SK-N-SH (cell line): ENCODE measurements around the gene HSPBAP1. TPM values are rescaled to one million over a fixed set of nuclear protein-coding genes. Genes with fewer than 3 reads are reported as not detected.
A peak's percentile ranks its signal among the peaks of the same experiment; 100 is the strongest.

Experiments used
- CTCF ChIA-PET: fragments of 300-600, 350-600 bp; formaldehyde crosslinking; extraction: SDS; loops from one replicate; lab custom pipeline; 2021; lab: Yijun Ruan, JAX
- POLR2A ChIA-PET: fragments of 350-600 bp; sonication (Branson Sonifier 250); formaldehyde crosslinking; extraction: SDS; loops from one replicate; lab custom pipeline; 2020; ENCODE audit warnings: antibody characterized with exemption, inconsistent platforms; lab: Yijun Ruan, JAX
- DNase-seq: peaks from one replicate; pipeline ENCODE4 v3.0.0; 2012
- H2AFZ ChIP-seq: fragments of 200-600 bp; sonication (generic); 2 replicates; pipeline ENCODE4 v1.8.1; 2016; ENCODE audit warnings: antibody characterized with exemption, mild to moderate bottlenecking, low read depth
- H3F3A ChIP-seq: fragments of 200-600 bp; sonication (generic); replicated peaks from 2 replicates; pipeline ENCODE3; 2016; ENCODE audit warnings: antibody characterized with exemption, mild to moderate bottlenecking; ENCODE audit not compliant: insufficient read depth
- H3K27ac ChIP-seq, 2 experiments: fragments of 200-500 bp in 1 of 2; fragments of 200-600 bp in 1 of 2; sonication (Bioruptor generic) in 1 of 2; sonication (generic), shearing (Covaris generic) in 1 of 2; 2 replicates each; pipeline versions ENCODE4 v1.5.1 to v1.6.1; 2014 to 2016; ENCODE audit warnings: low read depth in 2 of 2, inconsistent platforms in 1 of 2, low read length in 1 of 2, mild to moderate bottlenecking in 1 of 2, mixed read lengths in 1 of 2
- H3K27me3 ChIP-seq: fragments of 200-600 bp; sonication (generic), shearing (Covaris generic); 2 replicates; pipeline ENCODE4 v1.6.1; 2016; ENCODE audit warnings: mixed run types; ENCODE audit not compliant: insufficient read depth
- H3K36me3 ChIP-seq, 2 experiments: fragments of 200-500 bp in 1 of 2; fragments of 200-600 bp in 1 of 2; sonication (Bioruptor generic) in 1 of 2; sonication (generic) in 1 of 2; replicated peaks in 1 of 2; 2 replicates each; pipeline versions ENCODE3 to v1.5.1; 2014 to 2016; ENCODE audit warnings: low read length in 1 of 2, mild to moderate bottlenecking in 1 of 2; ENCODE audit not compliant: insufficient read depth in 2 of 2, control insufficient read depth in 1 of 2
- H3K4me1 ChIP-seq, 2 experiments: fragments of 200-500 bp in 1 of 2; fragments of 200-600 bp in 1 of 2; sonication (Bioruptor generic) in 1 of 2; sonication (generic), shearing (Covaris generic) in 1 of 2; 2 replicates each; pipeline versions ENCODE4 v1.5.1 to v1.6.1; 2014 to 2016; ENCODE audit warnings: low read depth in 1 of 2, low read length in 1 of 2, mixed run types in 1 of 2; ENCODE audit not compliant: insufficient read depth in 2 of 2, control insufficient read depth in 1 of 2
- H3K4me2 ChIP-seq: fragments of 200-600 bp; sonication (generic), shearing (Covaris generic); 2 replicates; pipeline ENCODE4 v1.6.1; 2017; ENCODE audit warnings: mixed run types
- H3K4me3 ChIP-seq, 2 experiments: fragments of 200-500 bp in 1 of 2; fragments of 200-600 bp in 1 of 2; sonication (Bioruptor generic) in 1 of 2; sonication (generic), shearing (Covaris generic) in 1 of 2; 2 replicates each; pipeline versions ENCODE4 v1.5.1 to v1.8.1; 2014 to 2016; ENCODE audit warnings: low read depth in 2 of 2, inconsistent platforms in 1 of 2, low read length in 1 of 2, mild to moderate bottlenecking in 1 of 2, mixed read lengths in 1 of 2, moderate library complexity in 1 of 2
- H3K79me2 ChIP-seq: fragments of 200-600 bp; sonication (generic); 2 replicates; pipeline ENCODE4 v1.8.1; 2017; ENCODE audit warnings: mild to moderate bottlenecking; ENCODE audit not compliant: insufficient read depth
- H3K9ac ChIP-seq: fragments of 200-600 bp; sonication (generic); 2 replicates; pipeline ENCODE4 v1.6.1; 2017; ENCODE audit warnings: mixed run types
- H3K9me2 ChIP-seq: fragments of 200-600 bp; sonication (generic); 2 replicates; pipeline ENCODE4 v1.6.1; 2017; ENCODE audit warnings: mixed run types
- H3K9me3 ChIP-seq: fragments of 200-600 bp; sonication (generic); 2 replicates; pipeline ENCODE4 v1.6.1; 2017; ENCODE audit warnings: mixed run types, mild to moderate bottlenecking, moderate library complexity
- H4K20me1 ChIP-seq: fragments of 200-600 bp; sonication (generic); 2 replicates; pipeline ENCODE4 v1.6.1; 2017; ENCODE audit warnings: mild to moderate bottlenecking, mixed run types; ENCODE audit not compliant: insufficient read depth
- CHD2 ChIP-seq: fragments of 150-350 bp; IDR thresholded peaks from 2 replicates; pipeline ENCODE4 v1.6.1; 2018; ENCODE audit warnings: low read length; ENCODE audit not compliant: partially characterized antibody
- FOSL2 ChIP-seq: IDR thresholded peaks from 2 replicates; pipeline ENCODE4 v1.4.0; 2012; ENCODE audit warnings: low read depth, mild to moderate bottlenecking, moderate library complexity, borderline replicate concordance
- FOXJ3 ChIP-seq: sonication (generic); formaldehyde crosslinking; IDR thresholded peaks from 2 replicates; pipeline ENCODE4 v1.5.1; 2020; ENCODE audit warnings: mild to moderate bottlenecking, missing genetic modification reagents
- FOXM1 ChIP-seq: IDR thresholded peaks from 2 replicates; pipeline ENCODE4 v1.4.0; 2012; ENCODE audit warnings: low read depth, mild to moderate bottlenecking
- JUND ChIP-seq: IDR thresholded peaks from 2 replicates; pipeline ENCODE4 v1.4.0; 2012
- NFIC ChIP-seq: IDR thresholded peaks from 2 replicates; pipeline ENCODE4 v1.4.0; 2012; ENCODE audit warnings: borderline replicate concordance
- RFX5 ChIP-seq: IDR thresholded peaks from 2 replicates; pipeline ENCODE4 v1.6.1; 2012; ENCODE audit warnings: mild to moderate bottlenecking, improper control_type of control experiment, low read length
- SIN3A ChIP-seq: IDR thresholded peaks from 2 replicates; pipeline ENCODE4 v1.6.1; 2012; ENCODE audit warnings: low read depth, mild to moderate bottlenecking, low read length, moderate library complexity, borderline replicate concordance
- TEAD4 ChIP-seq: IDR thresholded peaks from 2 replicates; pipeline ENCODE4 v1.4.0; 2012; ENCODE audit warnings: mild to moderate bottlenecking, borderline replicate concordance; ENCODE audit not compliant: insufficient read depth
- YY1 ChIP-seq: IDR thresholded peaks from 2 replicates; pipeline ENCODE4 v1.4.0; 2012; ENCODE audit warnings: low read depth, mild to moderate bottlenecking
- WGBS: methylation state at CpG from one replicate; pipeline ENCODE4 v1.1.6; 2017; ENCODE audit warnings: low lambda C conversion rate; 5-methylcytosine and 5-hydroxymethylcytosine counted together
- polyA plus RNA-seq, 3 experiments: library from polyadenylated mRNA; depleted of rRNA; stranded (reverse); fragments of >200 nt; gene quantifications; 2 replicates each; pipeline ENCODE4 v1.2.3, GENCODE V29; 2012
- TF ChIP-seq, protein P1 (sequence below): fragments of 150-350 bp; IDR thresholded peaks from 2 replicates; pipeline ENCODE4 v1.6.1; 2016; ENCODE audit warnings: mild to moderate bottlenecking, low read depth, low read length
- TF ChIP-seq, protein P2 (sequence below): IDR thresholded peaks from 2 replicates; pipeline ENCODE4 v1.6.1; 2012; ENCODE audit warnings: mild to moderate bottlenecking, low read depth, low read length, moderate library complexity
- TF ChIP-seq, protein P3 (sequence below): IDR thresholded peaks from 2 replicates; pipeline ENCODE4 v1.4.0; 2012; ENCODE audit warnings: low read depth
- TF ChIP-seq, protein P4 (sequence below): fragments of 200-600 bp; sonication (generic); IDR thresholded peaks from 2 replicates; pipeline ENCODE4 v1.6.1; 2017; ENCODE audit warnings: antibody characterized with exemption, mild to moderate bottlenecking, moderate library complexity

HSPBAP1 gene
- polyA plus RNA-seq, 1 of the 3 experiments (the other 2 are of a cell fraction): 5.1 TPM

DNA sequence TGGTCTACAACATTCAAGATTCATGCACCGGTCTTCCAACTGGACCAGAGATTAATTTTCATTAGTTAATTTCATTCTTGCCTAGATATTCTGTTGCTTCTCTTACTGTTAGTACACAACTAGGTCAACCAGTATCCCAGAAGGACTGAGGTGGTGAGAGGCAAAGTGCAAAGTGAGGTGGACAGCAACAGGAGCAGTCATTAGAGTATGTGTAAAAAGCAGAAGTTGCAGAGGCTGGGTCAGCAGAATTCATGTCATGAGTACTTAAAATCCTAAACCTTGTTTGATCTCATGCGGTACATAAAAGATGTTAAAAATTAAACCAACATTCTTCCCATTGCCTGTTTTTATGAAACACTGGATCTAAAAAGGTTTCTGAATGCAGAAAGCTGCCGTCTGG is 66.3 kb downstream of the HSPBAP1 start:
- Histone ChIP-seq H3K27ac (peak overlapping the region in 1 of 2 experiments; percentile 28; a peak in 1 of 4 replicates), H4K20me1 (no peaks in the 10 kb centered on the region), H3K4me1 (peaks cover 0 to 6% of the 10 kb centered on the region in 2 experiments; a peak in 2 of 4 replicates), H3K4me3 (no peak overlapping the region), H3K36me3 (peaks cover 2 to 16% of the 10 kb centered on the region in 2 experiments), H3K4me2 (no peak overlapping the region), H3K9ac (no peak overlapping the region), H3K27me3 (no peaks in the 10 kb centered on the region), H3K9me2 (no peaks in the 10 kb centered on the region), H3K9me3 (no peaks in the 10 kb centered on the region), H3F3A (no peaks in the 10 kb centered on the region)
- WGBS: 98% methylated on average over 3 of the region's 3 CpGs
- no peak for DNase-seq
- POLR2A ChIA-PET: no interaction called here
- TF ChIP-seq, protein P1, sequence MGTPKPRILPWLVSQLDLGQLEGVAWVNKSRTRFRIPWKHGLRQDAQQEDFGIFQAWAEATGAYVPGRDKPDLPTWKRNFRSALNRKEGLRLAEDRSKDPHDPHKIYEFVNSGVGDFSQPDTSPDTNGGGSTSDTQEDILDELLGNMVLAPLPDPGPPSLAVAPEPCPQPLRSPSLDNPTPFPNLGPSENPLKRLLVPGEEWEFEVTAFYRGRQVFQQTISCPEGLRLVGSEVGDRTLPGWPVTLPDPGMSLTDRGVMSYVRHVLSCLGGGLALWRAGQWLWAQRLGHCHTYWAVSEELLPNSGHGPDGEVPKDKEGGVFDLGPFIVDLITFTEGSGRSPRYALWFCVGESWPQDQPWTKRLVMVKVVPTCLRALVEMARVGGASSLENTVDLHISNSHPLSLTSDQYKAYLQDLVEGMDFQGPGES: no peak
- no peak for TF ChIP-seq NFIC
- TF ChIP-seq, protein P2, sequence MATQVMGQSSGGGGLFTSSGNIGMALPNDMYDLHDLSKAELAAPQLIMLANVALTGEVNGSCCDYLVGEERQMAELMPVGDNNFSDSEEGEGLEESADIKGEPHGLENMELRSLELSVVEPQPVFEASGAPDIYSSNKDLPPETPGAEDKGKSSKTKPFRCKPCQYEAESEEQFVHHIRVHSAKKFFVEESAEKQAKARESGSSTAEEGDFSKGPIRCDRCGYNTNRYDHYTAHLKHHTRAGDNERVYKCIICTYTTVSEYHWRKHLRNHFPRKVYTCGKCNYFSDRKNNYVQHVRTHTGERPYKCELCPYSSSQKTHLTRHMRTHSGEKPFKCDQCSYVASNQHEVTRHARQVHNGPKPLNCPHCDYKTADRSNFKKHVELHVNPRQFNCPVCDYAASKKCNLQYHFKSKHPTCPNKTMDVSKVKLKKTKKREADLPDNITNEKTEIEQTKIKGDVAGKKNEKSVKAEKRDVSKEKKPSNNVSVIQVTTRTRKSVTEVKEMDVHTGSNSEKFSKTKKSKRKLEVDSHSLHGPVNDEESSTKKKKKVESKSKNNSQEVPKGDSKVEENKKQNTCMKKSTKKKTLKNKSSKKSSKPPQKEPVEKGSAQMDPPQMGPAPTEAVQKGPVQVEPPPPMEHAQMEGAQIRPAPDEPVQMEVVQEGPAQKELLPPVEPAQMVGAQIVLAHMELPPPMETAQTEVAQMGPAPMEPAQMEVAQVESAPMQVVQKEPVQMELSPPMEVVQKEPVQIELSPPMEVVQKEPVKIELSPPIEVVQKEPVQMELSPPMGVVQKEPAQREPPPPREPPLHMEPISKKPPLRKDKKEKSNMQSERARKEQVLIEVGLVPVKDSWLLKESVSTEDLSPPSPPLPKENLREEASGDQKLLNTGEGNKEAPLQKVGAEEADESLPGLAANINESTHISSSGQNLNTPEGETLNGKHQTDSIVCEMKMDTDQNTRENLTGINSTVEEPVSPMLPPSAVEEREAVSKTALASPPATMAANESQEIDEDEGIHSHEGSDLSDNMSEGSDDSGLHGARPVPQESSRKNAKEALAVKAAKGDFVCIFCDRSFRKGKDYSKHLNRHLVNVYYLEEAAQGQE: no peak
- TF ChIP-seq RFX5: no peak
- no peak for TF ChIP-seq JUND
- no peak for TF ChIP-seq SIN3A
- TF ChIP-seq, protein P3, sequence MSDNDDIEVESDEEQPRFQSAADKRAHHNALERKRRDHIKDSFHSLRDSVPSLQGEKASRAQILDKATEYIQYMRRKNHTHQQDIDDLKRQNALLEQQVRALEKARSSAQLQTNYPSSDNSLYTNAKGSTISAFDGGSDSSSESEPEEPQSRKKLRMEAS: no peak
- no peak for TF ChIP-seq FOSL2
- TF ChIP-seq, protein P4, sequence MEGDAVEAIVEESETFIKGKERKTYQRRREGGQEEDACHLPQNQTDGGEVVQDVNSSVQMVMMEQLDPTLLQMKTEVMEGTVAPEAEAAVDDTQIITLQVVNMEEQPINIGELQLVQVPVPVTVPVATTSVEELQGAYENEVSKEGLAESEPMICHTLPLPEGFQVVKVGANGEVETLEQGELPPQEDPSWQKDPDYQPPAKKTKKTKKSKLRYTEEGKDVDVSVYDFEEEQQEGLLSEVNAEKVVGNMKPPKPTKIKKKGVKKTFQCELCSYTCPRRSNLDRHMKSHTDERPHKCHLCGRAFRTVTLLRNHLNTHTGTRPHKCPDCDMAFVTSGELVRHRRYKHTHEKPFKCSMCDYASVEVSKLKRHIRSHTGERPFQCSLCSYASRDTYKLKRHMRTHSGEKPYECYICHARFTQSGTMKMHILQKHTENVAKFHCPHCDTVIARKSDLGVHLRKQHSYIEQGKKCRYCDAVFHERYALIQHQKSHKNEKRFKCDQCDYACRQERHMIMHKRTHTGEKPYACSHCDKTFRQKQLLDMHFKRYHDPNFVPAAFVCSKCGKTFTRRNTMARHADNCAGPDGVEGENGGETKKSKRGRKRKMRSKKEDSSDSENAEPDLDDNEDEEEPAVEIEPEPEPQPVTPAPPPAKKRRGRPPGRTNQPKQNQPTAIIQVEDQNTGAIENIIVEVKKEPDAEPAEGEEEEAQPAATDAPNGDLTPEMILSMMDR: no peak
- TF ChIP-seq TEAD4: no peak
- TF ChIP-seq FOXJ3 (CRISPR knock-in tag): no peak
- no peak for TF ChIP-seq YY1
- no peak for TF ChIP-seq CHD2
- TF ChIP-seq FOXM1: no peak
- TF ChIP-seq, all 33 proteins: peak for 0
- H2AFZ ChIP-seq: no peak overlapping the region
- H3K79me2 ChIP-seq: no peaks in the 10 kb centered on the region
- CTCF ChIA-PET: no interaction called here
